Breast epithelium (tissue), 3 donors: ENCODE data around the gene ASXL2.
"Not testable (repeated sequence)": the region's sequence is repeated elsewhere in the genome, so short reads cannot be mapped to it uniquely, and the experiment has no call there.

ENCODE experiments used
- POLR2A ChIP-seq: fragments of 450-650 bp; IDR thresholded peaks from one replicate; pipeline ENCODE4 v1.6.1; 2016; ENCODE audit warnings: antibody characterized with exemption, mild to moderate bottlenecking, moderate library complexity
- POLR2AphosphoS5 ChIP-seq, 3 donors: sonication (generic); formaldehyde crosslinking; IDR thresholded peaks; one replicate each; pipeline ENCODE4 v1.6.1; 2017; ENCODE audit warnings: antibody characterized with exemption in 3 of 3
- TF ChIP-seq, protein P1 (sequence below), 3 donors: fragments of 450-650 bp; IDR thresholded peaks; one replicate each; pipeline ENCODE4 v1.5.1; 2016 to 2017; ENCODE audit warnings: antibody characterized with exemption in 3 of 3, mild to moderate bottlenecking in 3 of 3, moderate library complexity in 3 of 3

DNA sequence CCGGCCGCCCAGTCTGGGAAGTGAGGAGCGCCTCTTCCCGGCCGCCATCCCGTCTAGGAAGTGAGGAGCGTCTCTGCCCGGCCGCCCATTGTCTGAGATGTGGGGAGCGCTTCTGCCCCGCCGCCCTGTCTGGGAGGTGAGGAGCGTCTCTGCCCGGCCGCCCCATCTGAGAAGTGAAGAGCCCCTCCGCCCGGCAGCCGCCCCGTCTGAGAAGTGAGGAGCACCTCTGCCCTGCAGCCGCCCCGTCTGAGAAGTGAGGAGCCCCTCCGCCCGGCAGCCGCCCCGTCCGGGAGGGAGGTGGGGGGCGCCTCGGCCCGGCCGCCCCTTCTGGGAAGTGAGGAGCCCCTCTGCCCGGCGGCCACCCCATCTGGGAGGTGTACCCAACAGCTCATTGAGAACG, 172.7 kb downstream of the ASXL2 start:
- TF ChIP-seq, protein P1, sequence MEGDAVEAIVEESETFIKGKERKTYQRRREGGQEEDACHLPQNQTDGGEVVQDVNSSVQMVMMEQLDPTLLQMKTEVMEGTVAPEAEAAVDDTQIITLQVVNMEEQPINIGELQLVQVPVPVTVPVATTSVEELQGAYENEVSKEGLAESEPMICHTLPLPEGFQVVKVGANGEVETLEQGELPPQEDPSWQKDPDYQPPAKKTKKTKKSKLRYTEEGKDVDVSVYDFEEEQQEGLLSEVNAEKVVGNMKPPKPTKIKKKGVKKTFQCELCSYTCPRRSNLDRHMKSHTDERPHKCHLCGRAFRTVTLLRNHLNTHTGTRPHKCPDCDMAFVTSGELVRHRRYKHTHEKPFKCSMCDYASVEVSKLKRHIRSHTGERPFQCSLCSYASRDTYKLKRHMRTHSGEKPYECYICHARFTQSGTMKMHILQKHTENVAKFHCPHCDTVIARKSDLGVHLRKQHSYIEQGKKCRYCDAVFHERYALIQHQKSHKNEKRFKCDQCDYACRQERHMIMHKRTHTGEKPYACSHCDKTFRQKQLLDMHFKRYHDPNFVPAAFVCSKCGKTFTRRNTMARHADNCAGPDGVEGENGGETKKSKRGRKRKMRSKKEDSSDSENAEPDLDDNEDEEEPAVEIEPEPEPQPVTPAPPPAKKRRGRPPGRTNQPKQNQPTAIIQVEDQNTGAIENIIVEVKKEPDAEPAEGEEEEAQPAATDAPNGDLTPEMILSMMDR (IDR thresholded peaks at IDR 0.05), result not testable (repeated sequence)
- not testable (repeated sequence) for TF ChIP-seq POLR2AphosphoS5 (IDR thresholded peaks at IDR 0.05); POLR2A
